Neural cell (in vitro differentiated cells): ENCODE measurements around the gene HPN. TPM values are rescaled to one million over a fixed set of nuclear protein-coding genes. Genes with fewer than 3 reads are reported as not detected.

Experiments used
- H2AFZ ChIP-seq: fragments of 200-600, 300-800 bp; sonication (generic), shearing (Covaris generic); 2 replicates; pipeline ENCODE4 v1.6.0; 2014; ENCODE audit warnings: low read depth, mild to moderate bottlenecking, antibody characterized with exemption, low read length, moderate library complexity
- H3F3A ChIP-seq: fragments of 200-600 bp; shearing (Covaris generic); 2 replicates; pipeline ENCODE4 v1.6.1; 2016; ENCODE audit warnings: mild to moderate bottlenecking, moderate library complexity, mixed read lengths, antibody characterized with exemption, low read length; ENCODE audit not compliant: insufficient read depth, poor library complexity, severe bottlenecking
- H3K27ac ChIP-seq: fragments of 200-600, 300-800 bp; sonication (generic), shearing (Covaris generic); 2 replicates; pipeline ENCODE4 v1.5.1; 2014; ENCODE audit warnings: mild to moderate bottlenecking, low read length, moderate library complexity
- H3K27me3 ChIP-seq: fragments of 300-800, 200-600 bp; sonication (generic), shearing (Covaris generic); 2 replicates; pipeline ENCODE4 v1.6.0; 2014; ENCODE audit warnings: mild to moderate bottlenecking, low read depth, low read length, moderate library complexity; ENCODE audit not compliant: insufficient read depth
- H3K36me3 ChIP-seq: fragments of 300-800, 200-600 bp; sonication (generic), shearing (Covaris generic); 2 replicates; pipeline ENCODE4 v1.5.1; 2014; ENCODE audit warnings: mild to moderate bottlenecking, antibody characterized with exemption, low read length, moderate library complexity; ENCODE audit not compliant: insufficient read depth
- H3K4me2 ChIP-seq: fragments of 300-800, 200-600 bp; sonication (generic), shearing (Covaris generic); 2 replicates; pipeline ENCODE4 v1.6.0; 2014; ENCODE audit warnings: mild to moderate bottlenecking, low read length
- H3K4me3 ChIP-seq: fragments of 300-800, 200-600 bp; sonication (generic), shearing (Covaris generic); 2 replicates; pipeline ENCODE4 v1.5.1; 2014; ENCODE audit warnings: mild to moderate bottlenecking, low read length, moderate library complexity
- H3K79me2 ChIP-seq: fragments of 200-600 bp; shearing (Covaris generic); replicated peaks from 2 replicates; pipeline ENCODE4 v1.6.0; 2014; ENCODE audit warnings: mild to moderate bottlenecking, low read length, moderate library complexity; ENCODE audit not compliant: insufficient read depth
- H3K9ac ChIP-seq: fragments of 300-800, 200-600 bp; sonication (generic), shearing (Covaris generic); 2 replicates; pipeline ENCODE4 v1.6.1; 2016; ENCODE audit warnings: mild to moderate bottlenecking, low read length, mixed read lengths
- H3K9me2 ChIP-seq: fragments of 200-600 bp; shearing (Covaris generic); 2 replicates; pipeline ENCODE4 v1.6.1; 2016; ENCODE audit warnings: mild to moderate bottlenecking, low read length, mixed read lengths; ENCODE audit not compliant: insufficient read depth
- H3K9me3 ChIP-seq: fragments of 200-600, 300-800 bp; sonication (generic), shearing (Covaris generic); 2 replicates; pipeline ENCODE4 v1.6.1; 2016; ENCODE audit warnings: mild to moderate bottlenecking, mixed run types, low read length, moderate library complexity, mixed read lengths
- H4K20me1 ChIP-seq: fragments of 200-600 bp; shearing (Covaris generic); 2 replicates; pipeline ENCODE4 v1.6.1; 2016; ENCODE audit warnings: mild to moderate bottlenecking, mixed run types; ENCODE audit not compliant: insufficient read depth
- EP300 ChIP-seq: fragments of 450-650 bp; conservative IDR thresholded peaks from 2 replicates; pipeline ENCODE4 v1.6.1; 2014; ENCODE audit warnings: antibody characterized with exemption, mild to moderate bottlenecking, moderate library complexity; ENCODE audit not compliant: poor library complexity, severe bottlenecking
- EZH2 ChIP-seq: fragments of 200-600, 300-800 bp; shearing (Covaris generic), sonication (generic); IDR thresholded peaks from 2 replicates; pipeline ENCODE4 v1.6.1; 2014; ENCODE audit warnings: antibody characterized with exemption, low read length, borderline replicate concordance, mild to moderate bottlenecking; ENCODE audit not compliant: insufficient read depth, poor library complexity, severe bottlenecking
- MXI1 ChIP-seq: fragments of 450-650 bp; conservative IDR thresholded peaks from 2 replicates; pipeline ENCODE4 v1.6.1; 2014; ENCODE audit warnings: antibody characterized with exemption, mild to moderate bottlenecking; ENCODE audit not compliant: poor library complexity, severe bottlenecking
- POLR2AphosphoS5 ChIP-seq: IDR thresholded peaks from 2 replicates; pipeline ENCODE4 v1.6.1; 2012
- RAD21 ChIP-seq: fragments of 450-650 bp; conservative IDR thresholded peaks from 2 replicates; pipeline ENCODE4 v1.6.1; 2014; ENCODE audit warnings: antibody characterized with exemption, mild to moderate bottlenecking, moderate library complexity
- SMC3 ChIP-seq: fragments of 450-650 bp; conservative IDR thresholded peaks from 2 replicates; pipeline ENCODE4 v1.6.1; 2014; ENCODE audit warnings: antibody characterized with exemption, mild to moderate bottlenecking, moderate library complexity; ENCODE audit not compliant: poor library complexity
- TAF1 ChIP-seq: IDR thresholded peaks from 2 replicates; pipeline ENCODE4 v1.6.1; 2012; ENCODE audit warnings: low read depth
- polyA plus RNA-seq: library from polyadenylated mRNA; depleted of rRNA; stranded (reverse); fragments of >200 nt; gene quantifications from 2 replicates; pipeline ENCODE4 v1.2.3, GENCODE V29; 2014
- TF ChIP-seq, protein P1 (sequence below): IDR thresholded peaks from 2 replicates; pipeline ENCODE4 v1.6.1; 2012; ENCODE audit warnings: borderline replicate concordance
- TF ChIP-seq, protein P2 (sequence below): fragments of 450-650 bp; IDR thresholded peaks from 2 replicates; pipeline ENCODE4 v1.5.1; 2014; ENCODE audit warnings: antibody characterized with exemption, mild to moderate bottlenecking, moderate library complexity; ENCODE audit not compliant: poor library complexity, severe bottlenecking

HPN gene
- polyA plus RNA-seq, 1 donor from 2014 or later, result 0.15 TPM

DNA sequence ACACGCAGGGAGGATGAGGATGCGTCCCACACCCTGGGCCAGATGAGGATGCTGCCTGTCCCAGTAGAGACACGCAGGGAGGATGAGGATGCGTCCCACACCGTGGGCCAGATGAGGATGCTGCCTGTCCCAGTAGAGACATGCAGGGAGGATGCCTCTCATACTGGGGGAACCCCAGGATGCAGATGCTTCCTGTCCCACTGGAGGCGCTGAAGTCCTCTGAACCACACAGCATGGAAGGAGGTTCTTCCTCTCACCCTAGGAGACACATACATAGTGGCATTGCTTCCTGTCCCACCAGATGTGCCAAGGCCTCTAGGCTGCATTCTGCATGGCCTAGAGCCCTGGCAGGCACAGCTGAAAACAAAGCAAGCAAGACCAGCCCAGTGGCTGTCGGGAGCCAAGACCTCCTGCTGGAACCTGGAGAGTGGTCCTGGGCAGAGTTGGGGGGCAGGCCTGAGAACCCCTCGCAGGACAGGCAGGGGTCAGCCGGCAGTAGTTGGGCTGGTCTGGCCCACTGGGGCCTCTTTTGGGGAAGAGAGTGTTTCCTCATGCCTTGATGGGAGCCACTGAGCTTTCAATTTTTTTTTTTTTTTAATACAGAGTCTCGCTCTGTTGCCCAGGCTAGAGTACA, 4.3 kb downstream of the HPN start:
- H3K36me3 ChIP-seq, result no peaks in the 10 kb centered on the region
- H2AFZ ChIP-seq, result no peak overlapping the region
- no peak overlapping the region for H3K4me2 ChIP-seq
- H3K27me3 ChIP-seq, result no peaks in the 10 kb centered on the region
- no peak overlapping the region for H3K27ac ChIP-seq
- no peak for TF ChIP-seq TAF1
- TF ChIP-seq, protein P1, sequence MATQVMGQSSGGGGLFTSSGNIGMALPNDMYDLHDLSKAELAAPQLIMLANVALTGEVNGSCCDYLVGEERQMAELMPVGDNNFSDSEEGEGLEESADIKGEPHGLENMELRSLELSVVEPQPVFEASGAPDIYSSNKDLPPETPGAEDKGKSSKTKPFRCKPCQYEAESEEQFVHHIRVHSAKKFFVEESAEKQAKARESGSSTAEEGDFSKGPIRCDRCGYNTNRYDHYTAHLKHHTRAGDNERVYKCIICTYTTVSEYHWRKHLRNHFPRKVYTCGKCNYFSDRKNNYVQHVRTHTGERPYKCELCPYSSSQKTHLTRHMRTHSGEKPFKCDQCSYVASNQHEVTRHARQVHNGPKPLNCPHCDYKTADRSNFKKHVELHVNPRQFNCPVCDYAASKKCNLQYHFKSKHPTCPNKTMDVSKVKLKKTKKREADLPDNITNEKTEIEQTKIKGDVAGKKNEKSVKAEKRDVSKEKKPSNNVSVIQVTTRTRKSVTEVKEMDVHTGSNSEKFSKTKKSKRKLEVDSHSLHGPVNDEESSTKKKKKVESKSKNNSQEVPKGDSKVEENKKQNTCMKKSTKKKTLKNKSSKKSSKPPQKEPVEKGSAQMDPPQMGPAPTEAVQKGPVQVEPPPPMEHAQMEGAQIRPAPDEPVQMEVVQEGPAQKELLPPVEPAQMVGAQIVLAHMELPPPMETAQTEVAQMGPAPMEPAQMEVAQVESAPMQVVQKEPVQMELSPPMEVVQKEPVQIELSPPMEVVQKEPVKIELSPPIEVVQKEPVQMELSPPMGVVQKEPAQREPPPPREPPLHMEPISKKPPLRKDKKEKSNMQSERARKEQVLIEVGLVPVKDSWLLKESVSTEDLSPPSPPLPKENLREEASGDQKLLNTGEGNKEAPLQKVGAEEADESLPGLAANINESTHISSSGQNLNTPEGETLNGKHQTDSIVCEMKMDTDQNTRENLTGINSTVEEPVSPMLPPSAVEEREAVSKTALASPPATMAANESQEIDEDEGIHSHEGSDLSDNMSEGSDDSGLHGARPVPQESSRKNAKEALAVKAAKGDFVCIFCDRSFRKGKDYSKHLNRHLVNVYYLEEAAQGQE, result no peak
- TF ChIP-seq EZH2, result no peak
- TF ChIP-seq SMC3, result no peak
- H3K9me3 ChIP-seq, result no peaks in the 10 kb centered on the region
- H3F3A ChIP-seq, result no peaks in the 10 kb centered on the region
- H3K4me3 ChIP-seq, result no peak overlapping the region
- no peak overlapping the region for H3K9ac ChIP-seq
- H4K20me1 ChIP-seq, result no peaks in the 10 kb centered on the region
- H3K9me2 ChIP-seq, result no peaks in the 10 kb centered on the region
- H3K79me2 ChIP-seq, result no peaks in the 10 kb centered on the region

DNA sequence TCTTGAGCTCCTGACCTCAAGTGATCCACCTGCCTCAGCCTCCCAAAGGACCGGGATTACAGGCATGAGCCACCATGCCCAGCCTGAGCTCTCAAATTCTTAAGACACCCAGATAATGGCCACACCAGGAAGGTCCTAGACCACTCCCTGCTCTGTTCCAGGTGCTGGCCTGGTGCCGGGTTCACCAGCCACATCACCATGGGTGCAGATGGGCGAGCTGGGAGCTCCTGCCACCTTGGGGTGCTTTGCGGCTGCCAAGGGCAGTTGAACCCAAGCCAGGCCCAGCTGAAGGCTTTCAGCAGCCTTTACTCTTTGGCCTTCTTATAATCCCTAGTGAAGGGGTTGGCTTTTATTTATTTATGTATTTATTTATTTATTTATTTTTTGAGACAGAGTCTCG, 4.9 kb downstream of the HPN start:
- Histone ChIP-seq H3F3A (no peaks in the 10 kb centered on the region), H3K9me2 (no peaks in the 10 kb centered on the region), H4K20me1 (no peaks in the 10 kb centered on the region), H3K27me3 (no peaks in the 10 kb centered on the region), H3K79me2 (no peaks in the 10 kb centered on the region), H3K4me3 (no peak overlapping the region), H2AFZ (no peak overlapping the region), H3K27ac (no peak overlapping the region), H3K4me2 (no peak overlapping the region), H3K9ac (no peak overlapping the region), H3K9me3 (no peaks in the 10 kb centered on the region), H3K36me3 (no peaks in the 10 kb centered on the region)
- TF ChIP-seq, protein P1, result no peak
- TF ChIP-seq SMC3 (no peak), EP300 (no peak), RAD21 (no peak), MXI1 (no peak), POLR2AphosphoS5 (no peak), EZH2 (no peak), TAF1 (no peak)
- TF ChIP-seq, protein P2, sequence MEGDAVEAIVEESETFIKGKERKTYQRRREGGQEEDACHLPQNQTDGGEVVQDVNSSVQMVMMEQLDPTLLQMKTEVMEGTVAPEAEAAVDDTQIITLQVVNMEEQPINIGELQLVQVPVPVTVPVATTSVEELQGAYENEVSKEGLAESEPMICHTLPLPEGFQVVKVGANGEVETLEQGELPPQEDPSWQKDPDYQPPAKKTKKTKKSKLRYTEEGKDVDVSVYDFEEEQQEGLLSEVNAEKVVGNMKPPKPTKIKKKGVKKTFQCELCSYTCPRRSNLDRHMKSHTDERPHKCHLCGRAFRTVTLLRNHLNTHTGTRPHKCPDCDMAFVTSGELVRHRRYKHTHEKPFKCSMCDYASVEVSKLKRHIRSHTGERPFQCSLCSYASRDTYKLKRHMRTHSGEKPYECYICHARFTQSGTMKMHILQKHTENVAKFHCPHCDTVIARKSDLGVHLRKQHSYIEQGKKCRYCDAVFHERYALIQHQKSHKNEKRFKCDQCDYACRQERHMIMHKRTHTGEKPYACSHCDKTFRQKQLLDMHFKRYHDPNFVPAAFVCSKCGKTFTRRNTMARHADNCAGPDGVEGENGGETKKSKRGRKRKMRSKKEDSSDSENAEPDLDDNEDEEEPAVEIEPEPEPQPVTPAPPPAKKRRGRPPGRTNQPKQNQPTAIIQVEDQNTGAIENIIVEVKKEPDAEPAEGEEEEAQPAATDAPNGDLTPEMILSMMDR, result no peak
